Caco-2 (cell line): ENCODE data around the gene ZNF408. TPM values are rescaled to one million over a fixed set of nuclear protein-coding genes. Genes with fewer than 3 reads are reported as not detected.
A peak's percentile ranks its signal among the peaks of the same experiment; 100 is the strongest.

ENCODE experiments used
- BruUV-seq: library from RNA; stranded (reverse); fragments of 400-500 nt; replicated peaks from 2 replicates; lab custom pipeline; 2021; lab: Mats Ljungman, UMichigan
- CTCF ChIA-PET: fragments of 300-600 bp; sonication (Branson Sonifier 250); formaldehyde crosslinking; loops from one replicate; lab custom pipeline; 2022; ENCODE audit warnings: antibody characterized with exemption; lab: Charles Lee
- POLR2A ChIA-PET: fragments of 300-600 bp; sonication (Branson Sonifier 250); formaldehyde crosslinking; loops from one replicate; lab custom pipeline; 2022; ENCODE audit warnings: antibody characterized with exemption; lab: Charles Lee
- DNase-seq, 2 experiments: peaks; one replicate each; pipeline versions ENCODE4 v3.0.0 to v3.0.0-alpha.2; 2020 to 2022
- H3K27me3 ChIP-seq: replicated peaks from 2 replicates; pipeline ENCODE4 v1.6.0; 2011; ENCODE audit warnings: low read length; ENCODE audit not compliant: control insufficient read depth, insufficient read depth
- H3K36me3 ChIP-seq: 2 replicates; pipeline ENCODE4 v1.5.1; 2011; ENCODE audit warnings: low read length; ENCODE audit not compliant: control insufficient read depth, insufficient read depth
- H3K4me1 ChIP-seq: fragments of 250-450 bp; sonication (Bioruptor Pico); 2 replicates; pipeline ENCODE4 v1.5.1; 2020; ENCODE audit warnings: mild to moderate bottlenecking
- H3K4me3 ChIP-seq: 2 replicates; pipeline ENCODE4 v1.5.1; 2011; ENCODE audit warnings: low read depth, mild to moderate bottlenecking, control low read depth, low read length
- H3K9me3 ChIP-seq: fragments of 250-450 bp; sonication (Bioruptor Pico); 2 replicates; pipeline ENCODE4 v1.5.1; 2020; ENCODE audit warnings: mild to moderate bottlenecking, moderate library complexity
- H3K27ac Mint-ChIP-seq: one replicate; pipeline ENCODE4 v1.8.0; 2022; ENCODE audit warnings: mixed read lengths; ENCODE audit not compliant: unreplicated experiment
- H3K27me3 Mint-ChIP-seq: one replicate; pipeline ENCODE4 v1.8.0; 2022; ENCODE audit warnings: mixed read lengths; ENCODE audit not compliant: insufficient read depth, unreplicated experiment
- H3K36me3 Mint-ChIP-seq: one replicate; pipeline ENCODE4 v1.8.0; 2022; ENCODE audit warnings: mild to moderate bottlenecking, mixed read lengths; ENCODE audit not compliant: insufficient read depth, unreplicated experiment
- H3K4me1 Mint-ChIP-seq: one replicate; pipeline ENCODE4 v1.8.0; 2022; ENCODE audit warnings: low read depth, mixed read lengths; ENCODE audit not compliant: unreplicated experiment
- H3K4me3 Mint-ChIP-seq: one replicate; pipeline ENCODE4 v1.8.0; 2022; ENCODE audit warnings: mild to moderate bottlenecking, moderate library complexity, mixed read lengths; ENCODE audit not compliant: unreplicated experiment
- H3K9me3 Mint-ChIP-seq: one replicate; pipeline ENCODE4 v1.8.0; 2022; ENCODE audit warnings: mixed read lengths; ENCODE audit not compliant: unreplicated experiment
- CTCF ChIP-seq, 2 experiments: fragments of 200-600 bp in 1 of 2; IDR thresholded peaks; 1 replicate in 1 of 2; 2 replicates in 1 of 2; pipeline versions ENCODE4 v1.5.1 to v1.8.0; 2011 to 2022; ENCODE audit warnings: antibody characterized with exemption in 1 of 2, control low read depth in 1 of 2, inconsistent platforms in 1 of 2, low read depth in 1 of 2, low read length in 1 of 2, mild to moderate bottlenecking in 1 of 2, moderate library complexity in 1 of 2; ENCODE audit not compliant: insufficient read depth in 1 of 2, severe bottlenecking in 1 of 2, unreplicated experiment in 1 of 2
- intact Hi-C: fragments of 100-400 bp; cut with micrococcal nuclease; formaldehyde crosslinking; loops from one replicate; pipeline ENCODE4 v1.10.0; 2022; ENCODE audit not compliant: unreplicated experiment
- total RNA-seq: library from RNA; stranded (reverse); gene quantifications from 2 replicates; pipeline ENCODE4 v1.2.3, GENCODE V29; 2022

Gene ZNF408
- total RNA-seq, 1 experiment from 2014 or later = 23.3 TPM

DNA sequence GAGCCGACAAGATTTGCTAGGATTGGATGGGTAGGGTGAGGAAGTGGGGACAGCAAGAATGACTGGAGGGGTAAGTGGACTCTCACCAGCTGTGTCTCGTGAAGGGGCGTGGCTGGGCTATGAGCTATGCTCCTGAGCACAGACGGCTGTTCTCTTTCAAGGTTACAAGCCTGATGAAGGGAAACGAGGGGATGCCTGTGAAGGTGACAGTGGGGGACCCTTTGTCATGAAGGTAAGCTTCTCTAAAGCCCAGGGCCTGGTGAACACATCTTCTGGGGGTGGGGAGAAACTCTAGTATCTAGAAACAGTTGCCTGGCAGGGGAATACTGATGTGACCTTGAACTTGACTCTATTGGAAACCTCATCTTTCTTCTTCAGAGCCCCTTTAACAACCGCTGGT, 38.1 kb downstream of the ZNF408 start:
- Histone ChIP-seq H3K4me3 (no peak overlapping the region), H3K9me3 (no peaks in the 10 kb centered on the region), H3K27me3 (no peaks in the 10 kb centered on the region), H3K36me3 (peaks cover 1% of the 10 kb centered on the region), H3K4me1 (no peaks in the 10 kb centered on the region)
- Mint-ChIP-seq H3K4me1 (no peaks in the 10 kb centered on the region), H3K27ac (no peak overlapping the region), H3K27me3 (no peaks in the 10 kb centered on the region), H3K4me3 (no peak overlapping the region), H3K9me3 (no peaks in the 10 kb centered on the region), H3K36me3 (peaks cover 71% of the 10 kb centered on the region)
- DNase-seq = no peak
- intact Hi-C loops = no loop called here
- no peak for TF ChIP-seq CTCF (IDR thresholded peaks at IDR 0.05; ENCODE audit: insufficient read depth in 1 of 2, low read depth in 1 of 2, low read length in 1 of 2, severe bottlenecking in 1 of 2, unreplicated experiment in 1 of 2)
- no TSS peak for BruUV-seq
- CTCF ChIA-PET = no interaction called here
- POLR2A ChIA-PET = interaction anchor here (0.6 kb wide), 1 partner anchor 412 kb away, joined by 9 read pairs; no protein-coding TSS in a partner anchor

- Mint-ChIP-seq H3K27ac (peak overlapping the region; percentile 63), H3K36me3 (peaks cover 93% of the 10 kb centered on the region), H3K9me3 (no peaks in the 10 kb centered on the region), H3K4me3 (no peak overlapping the region), H3K4me1 (no peaks in the 10 kb centered on the region), H3K27me3 (no peaks in the 10 kb centered on the region)
- DNase-seq = no peak
- ChIA-PET CTCF (no interaction called here), POLR2A (interaction anchor here (0.6 kb wide), 1 partner anchor 500 kb away, joined by 3 read pairs; no protein-coding TSS in a partner anchor)
- Histone ChIP-seq H3K4me3 (no peak overlapping the region), H3K9me3 (no peaks in the 10 kb centered on the region), H3K36me3 (peaks cover 3% of the 10 kb centered on the region), H3K4me1 (no peaks in the 10 kb centered on the region), H3K27me3 (no peaks in the 10 kb centered on the region)
- intact Hi-C loops = no loop called here
- TF ChIP-seq CTCF (IDR thresholded peaks at IDR 0.05; ENCODE audit: insufficient read depth in 1 of 2, low read depth in 1 of 2, low read length in 1 of 2, severe bottlenecking in 1 of 2, unreplicated experiment in 1 of 2) = no peak
- BruUV-seq = no TSS peak
These were observed 41.0 kb downstream of the ZNF408 start for GRCh38 chr11:46741600-46742484.

GRCh38 chr11:46743043-46743442, 42.2 kb downstream of the ZNF408 start:
- Mint-ChIP-seq H3K4me3 (no peak overlapping the region), H3K36me3 (peaks cover 95% of the 10 kb centered on the region), H3K9me3 (no peaks in the 10 kb centered on the region), H3K27ac (no peak overlapping the region), H3K4me1 (no peaks in the 10 kb centered on the region), H3K27me3 (no peaks in the 10 kb centered on the region)
- DNase-seq = no peak
- Histone ChIP-seq H3K4me1 (no peaks in the 10 kb centered on the region), H3K36me3 (peaks cover 3% of the 10 kb centered on the region), H3K4me3 (no peak overlapping the region), H3K9me3 (no peaks in the 10 kb centered on the region), H3K27me3 (no peaks in the 10 kb centered on the region)
- intact Hi-C loops = no loop called here
- TF ChIP-seq CTCF (IDR thresholded peaks at IDR 0.05; ENCODE audit: insufficient read depth in 1 of 2, low read depth in 1 of 2, low read length in 1 of 2, severe bottlenecking in 1 of 2, unreplicated experiment in 1 of 2) = no peak
- CTCF ChIA-PET = no interaction called here
- POLR2A ChIA-PET = interaction anchor here (0.5 kb wide), 1 partner anchor 42 kb away, joined by 3 read pairs; the partner anchor contains the start of genes ARHGAP1 and ZNF408
- no TSS peak for BruUV-seq
